OCI-M2 (cell line): Measurements from ENCODE around the gene BMPR1A.

Source experiments
- DNase-seq: peaks from one replicate; lab custom pipeline; 2025; ENCODE audit not compliant: unreplicated experiment; lab: John Stamatoyannopoulos, UW

The BMPR1A gene

GRCh38 chr10:86759073-86759672 lies 2.8 kb downstream of the BMPR1A start:
- DNase-seq, result no peak

- no peak for DNase-seq
These were observed 7.0 kb downstream of the BMPR1A start for GRCh38 chr10:86763404-86763803.

GRCh38 chr10:86765548-86765947 lies 9.1 kb downstream of the BMPR1A start:
- no peak for DNase-seq

DNA sequence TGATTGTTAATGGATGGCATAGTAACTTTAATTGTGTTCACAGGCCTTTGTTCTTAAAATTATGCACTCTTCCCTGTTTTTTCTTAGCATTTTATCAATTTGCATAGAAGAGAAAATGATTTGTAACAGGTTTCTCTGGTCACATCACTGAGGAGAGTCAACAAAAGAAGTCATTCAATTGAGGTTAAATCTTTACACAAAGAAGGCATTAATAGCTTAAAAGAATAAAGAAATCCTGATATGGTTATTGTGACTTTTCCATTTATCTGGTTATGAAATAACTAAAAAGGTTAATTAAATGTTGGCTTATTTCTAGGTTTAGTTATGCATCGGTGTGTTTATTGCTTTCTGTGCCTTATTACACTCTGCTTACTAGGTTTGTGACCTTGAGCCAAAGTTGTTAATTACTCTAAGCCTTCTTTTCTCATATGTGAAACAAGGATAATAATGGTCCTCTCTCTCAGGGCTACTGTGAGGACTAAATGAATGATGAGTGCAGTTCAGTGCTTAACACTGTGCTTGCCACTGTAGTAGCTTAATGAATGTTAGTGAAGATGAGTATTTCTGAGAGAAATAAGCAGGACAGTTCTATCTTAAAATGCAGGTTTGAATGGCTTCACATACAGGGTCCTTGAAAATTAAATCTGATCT lies 12.1 kb downstream of the BMPR1A start:
- DNase-seq, result no peak

GRCh38 chr10:86769991-86770390 lies 13.6 kb downstream of the BMPR1A start:
- DNase-seq, result no peak

- no peak for DNase-seq
These were observed 14.1 kb downstream of the BMPR1A start for GRCh38 chr10:86770412-86770960.

DNA sequence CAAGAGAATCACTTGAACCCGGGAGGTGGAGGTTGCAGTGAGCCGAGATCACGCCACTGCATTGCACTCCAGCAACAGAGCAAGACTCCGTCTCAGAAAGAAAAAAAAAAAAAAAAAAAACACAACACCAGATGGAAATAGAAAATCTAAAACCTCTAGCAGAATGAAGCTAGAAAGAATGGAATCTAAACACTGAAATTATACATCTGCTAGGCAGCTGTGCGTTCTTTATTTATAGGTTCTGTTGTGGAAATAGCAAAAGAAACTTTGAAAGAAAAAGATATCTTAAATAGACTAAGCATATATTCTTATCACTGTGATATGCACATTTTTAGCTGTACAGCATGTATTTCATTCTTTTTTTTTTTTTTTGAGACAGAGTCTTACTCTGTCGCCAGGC lies 17.1 kb downstream of the BMPR1A start:
- DNase-seq, result no peak

DNA sequence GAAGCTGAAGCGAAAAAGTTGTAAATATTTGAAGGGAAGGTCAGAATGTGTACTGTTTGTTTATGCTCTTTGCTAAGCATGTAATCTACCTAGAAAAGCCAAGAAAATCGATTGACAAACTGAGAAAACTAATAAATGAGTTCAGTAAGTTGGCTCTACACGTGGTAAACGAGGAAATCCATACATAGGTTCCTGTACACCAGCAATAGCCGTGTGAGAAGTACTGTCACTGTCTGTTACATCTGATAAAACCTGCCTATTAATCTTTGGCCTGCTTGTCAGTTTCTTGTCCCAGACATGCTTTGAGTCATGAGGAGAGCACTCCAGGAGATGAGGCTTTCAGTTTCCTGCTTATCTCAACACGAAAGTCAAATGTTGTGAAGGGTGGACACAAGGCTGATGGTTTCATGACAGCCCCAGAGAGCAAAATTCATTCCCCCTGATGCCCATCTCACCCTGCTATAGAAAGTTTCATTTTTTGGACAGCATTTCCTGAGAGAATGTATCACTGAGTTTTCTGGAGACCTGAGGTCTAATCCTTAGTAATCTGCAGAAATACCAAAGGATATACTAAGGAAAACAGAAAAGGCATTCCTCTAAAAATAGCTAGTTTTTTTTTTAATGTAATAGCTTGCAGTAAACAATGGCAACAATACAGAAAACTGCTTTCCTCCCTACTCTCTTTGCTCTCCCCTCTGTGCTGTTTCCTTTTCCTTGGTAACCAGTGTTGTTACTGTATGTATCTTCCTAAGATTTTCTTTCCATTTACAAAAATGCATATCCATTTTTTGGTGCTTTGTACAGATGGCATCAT lies 18.8 kb downstream of the BMPR1A start:
- DNase-seq, result no peak

DNA sequence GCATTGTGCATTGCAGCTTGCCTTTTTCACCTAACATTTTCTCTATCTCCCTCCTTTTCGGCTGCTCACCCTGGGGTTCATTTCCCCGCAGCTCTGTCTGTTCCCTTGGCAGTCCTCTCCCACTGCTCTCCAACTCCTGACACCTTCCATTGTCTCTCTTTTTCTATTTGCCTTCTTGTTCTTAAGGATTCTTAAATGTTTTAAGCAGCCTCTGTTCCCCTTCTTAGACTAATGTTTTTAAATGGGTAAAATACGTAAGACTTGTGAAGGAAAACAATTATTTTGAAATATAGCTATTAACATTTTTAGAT lies 19.4 kb downstream of the BMPR1A start:
- no peak for DNase-seq

DNA sequence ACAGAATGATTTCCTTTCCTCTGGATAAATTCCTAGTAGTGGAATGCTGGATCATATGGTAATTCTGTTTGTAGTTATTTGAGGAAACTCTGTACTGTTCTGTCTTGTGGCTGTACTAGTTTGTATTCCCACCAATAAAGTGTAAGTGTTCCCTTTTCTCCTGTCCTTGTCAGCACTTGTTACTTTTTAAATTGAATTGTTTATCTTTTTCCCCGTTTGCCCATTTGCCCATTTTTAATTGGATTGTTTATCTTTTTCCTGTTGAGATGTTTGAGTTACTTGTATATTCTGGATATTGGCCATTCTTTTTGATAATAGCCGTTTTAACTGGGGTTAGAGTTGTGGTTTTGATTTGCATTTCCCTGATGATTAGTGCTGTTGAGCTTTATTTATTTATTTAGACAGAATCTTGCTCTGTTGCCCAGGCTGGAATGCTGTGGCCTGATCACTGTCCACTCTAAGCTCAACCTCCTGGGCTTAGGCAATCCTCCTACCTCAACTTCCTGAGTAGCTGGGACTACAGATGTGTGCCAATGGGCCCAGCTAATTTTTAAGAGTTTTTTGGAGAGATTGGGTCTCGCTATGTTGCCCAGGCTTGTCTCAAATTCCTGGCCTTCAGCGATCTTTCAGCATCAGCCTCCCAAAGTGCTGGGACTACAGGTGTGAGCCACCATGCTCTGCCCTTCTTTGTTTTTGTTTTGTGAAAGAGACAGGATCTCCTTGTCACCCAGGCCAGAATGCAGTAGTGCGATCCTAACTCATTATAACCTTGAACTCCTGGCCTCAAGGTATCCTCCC lies 23.0 kb downstream of the BMPR1A start:
- DNase-seq, result no peak

DNA sequence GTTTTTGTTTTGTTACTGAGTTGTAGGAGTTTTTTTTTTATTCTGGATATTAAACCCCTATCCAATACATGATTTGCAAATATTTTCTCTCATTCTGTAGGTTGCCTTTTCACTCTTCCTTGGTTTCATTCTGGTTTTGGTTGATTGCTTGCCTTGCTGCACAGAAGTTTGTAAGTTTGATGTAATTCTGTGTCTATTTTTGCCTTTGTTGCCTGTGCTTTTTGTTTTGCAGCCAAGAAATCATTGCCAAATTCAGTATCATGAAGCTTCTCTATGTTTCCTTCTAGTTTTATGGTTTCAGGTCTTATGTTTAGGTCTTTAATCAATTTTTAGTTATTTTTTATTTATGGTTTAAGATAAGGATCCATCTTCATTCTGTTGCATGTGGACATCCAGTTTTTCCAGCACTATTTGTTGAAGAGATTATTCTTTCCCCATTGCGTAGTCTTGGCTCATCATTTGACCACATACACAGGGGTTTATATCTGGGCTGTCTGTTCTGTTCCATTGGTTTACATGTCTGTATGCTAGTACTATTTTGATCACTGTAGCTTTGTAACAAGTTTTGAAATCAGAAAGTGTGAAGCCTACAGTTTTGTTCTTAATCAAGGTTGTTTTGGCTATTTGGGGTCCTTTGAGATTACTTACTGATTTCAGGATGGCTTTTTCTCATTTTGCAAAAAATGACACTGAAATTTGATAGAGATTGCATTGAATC lies 26.4 kb downstream of the BMPR1A start:
- no peak for DNase-seq

DNA sequence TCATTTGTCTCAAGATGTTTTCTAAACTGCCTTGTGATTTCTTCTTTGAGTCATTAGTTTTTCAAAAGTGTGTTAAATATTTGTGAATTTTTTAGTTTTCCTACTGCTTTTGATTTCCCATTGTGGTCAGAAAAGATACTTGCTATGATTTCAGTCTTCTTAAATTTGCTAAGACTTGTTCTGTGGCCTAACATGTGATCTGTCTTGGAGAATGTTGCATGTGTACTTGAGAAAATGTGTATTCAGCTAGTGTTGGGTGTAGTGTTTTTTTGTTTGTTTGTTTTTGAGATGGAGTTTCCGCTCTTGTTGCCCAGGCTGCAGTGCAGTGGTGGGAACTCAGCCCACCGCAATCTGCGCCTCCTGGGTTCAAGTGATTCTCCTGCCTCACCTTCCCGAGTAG lies 28.6 kb downstream of the BMPR1A start:
- DNase-seq, result no peak

DNA sequence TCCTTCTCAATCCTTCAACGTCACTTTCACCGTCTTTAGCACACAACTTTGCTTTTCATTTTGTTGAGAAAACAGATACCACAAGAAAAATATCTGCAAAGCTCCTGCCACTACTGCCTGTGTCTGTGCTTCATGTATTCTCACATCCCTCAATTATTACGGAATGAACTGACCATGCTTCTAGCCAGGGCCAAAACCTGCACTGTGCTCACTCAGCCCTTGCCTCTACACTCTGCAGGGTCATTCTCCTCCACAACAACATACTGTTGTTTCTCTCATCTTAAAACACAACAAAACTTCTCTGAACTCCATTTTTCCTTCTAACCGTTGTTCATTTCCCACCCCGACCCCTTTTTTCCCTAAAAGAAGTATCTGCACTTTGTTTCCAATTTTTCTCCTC lies 29.5 kb downstream of the BMPR1A start:
- DNase-seq, result no peak

- DNase-seq, result no peak
These were observed 29.9 kb downstream of the BMPR1A start for GRCh38 chr10:86786368-86786767.

DNA sequence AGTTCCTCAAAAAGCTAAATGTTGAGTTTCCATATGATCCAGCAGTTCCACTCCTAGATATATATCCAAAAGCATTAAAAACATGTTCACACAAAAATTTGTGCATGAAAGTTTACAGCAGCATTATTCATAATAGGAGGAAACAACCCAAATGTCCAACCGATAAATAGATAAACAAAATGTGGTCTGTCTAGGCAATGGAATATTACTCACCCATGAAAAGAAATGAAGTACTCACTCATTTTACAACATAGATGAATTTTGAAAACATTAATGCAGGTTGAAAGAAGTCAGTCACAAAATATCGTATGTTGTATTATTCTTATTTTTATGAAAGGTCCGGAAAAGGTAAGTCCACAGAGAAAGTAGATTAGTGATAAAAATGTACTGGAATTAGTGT lies 34.0 kb downstream of the BMPR1A start:
- DNase-seq, result no peak

- no peak for DNase-seq
These were observed 36.2 kb downstream of the BMPR1A start for GRCh38 chr10:86792461-86793167.

GRCh38 chr10:86793696-86794095 lies 37.3 kb downstream of the BMPR1A start:
- no peak for DNase-seq

DNA sequence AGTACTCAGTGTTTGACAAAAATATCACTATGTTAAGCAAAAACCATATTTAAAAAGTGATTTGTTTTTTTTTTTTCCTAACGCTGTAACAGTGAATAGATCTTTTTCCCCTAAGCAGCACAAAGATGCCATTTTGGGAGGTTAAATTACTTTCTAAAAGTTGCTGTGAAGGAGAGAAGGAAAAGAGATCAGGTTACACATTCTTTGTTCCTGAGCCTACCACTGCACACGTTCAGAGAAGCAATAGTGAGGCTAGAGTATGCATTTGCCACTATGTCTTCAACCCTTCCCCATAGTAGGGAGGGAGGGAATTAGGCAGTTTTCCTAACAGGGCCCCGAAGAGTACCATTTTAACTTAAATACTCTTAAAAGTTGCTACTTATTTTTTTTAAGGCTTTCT lies 38.9 kb downstream of the BMPR1A start:
- no peak for DNase-seq

GRCh38 chr10:86798025-86798424 lies 41.6 kb downstream of the BMPR1A start:
- DNase-seq, result no peak

DNA sequence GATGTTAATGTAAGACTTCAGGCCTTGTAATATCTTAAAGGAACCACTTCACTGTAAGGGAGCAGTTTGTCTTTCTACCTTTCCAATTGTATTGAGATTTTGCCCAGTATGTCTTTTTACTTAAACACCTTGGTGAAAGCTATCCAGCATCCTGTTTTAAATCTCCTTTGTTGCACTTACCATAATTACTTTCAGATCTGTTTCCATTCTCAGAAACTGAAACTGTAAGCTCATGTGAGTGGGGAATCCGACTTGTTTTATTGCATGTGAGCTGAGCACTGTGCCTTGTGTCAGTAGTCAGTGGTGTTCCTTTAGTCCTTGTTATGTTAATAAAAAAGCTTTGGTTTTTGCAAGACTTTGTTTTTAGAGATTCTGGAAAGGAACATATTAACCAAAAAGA lies 42.2 kb downstream of the BMPR1A start:
- no peak for DNase-seq
